Measurements from ENCODE around the gene UROC1. TPM values are rescaled to one million over a fixed set of nuclear protein-coding genes. Genes with fewer than 3 reads are reported as not detected.
A peak's percentile ranks its signal among the peaks of the same experiment; 100 is the strongest.

Gene UROC1
- total and polyA plus RNA-seq, 4 donors, result 0.01 to 0.21 (median 0.08) TPM

DNA sequence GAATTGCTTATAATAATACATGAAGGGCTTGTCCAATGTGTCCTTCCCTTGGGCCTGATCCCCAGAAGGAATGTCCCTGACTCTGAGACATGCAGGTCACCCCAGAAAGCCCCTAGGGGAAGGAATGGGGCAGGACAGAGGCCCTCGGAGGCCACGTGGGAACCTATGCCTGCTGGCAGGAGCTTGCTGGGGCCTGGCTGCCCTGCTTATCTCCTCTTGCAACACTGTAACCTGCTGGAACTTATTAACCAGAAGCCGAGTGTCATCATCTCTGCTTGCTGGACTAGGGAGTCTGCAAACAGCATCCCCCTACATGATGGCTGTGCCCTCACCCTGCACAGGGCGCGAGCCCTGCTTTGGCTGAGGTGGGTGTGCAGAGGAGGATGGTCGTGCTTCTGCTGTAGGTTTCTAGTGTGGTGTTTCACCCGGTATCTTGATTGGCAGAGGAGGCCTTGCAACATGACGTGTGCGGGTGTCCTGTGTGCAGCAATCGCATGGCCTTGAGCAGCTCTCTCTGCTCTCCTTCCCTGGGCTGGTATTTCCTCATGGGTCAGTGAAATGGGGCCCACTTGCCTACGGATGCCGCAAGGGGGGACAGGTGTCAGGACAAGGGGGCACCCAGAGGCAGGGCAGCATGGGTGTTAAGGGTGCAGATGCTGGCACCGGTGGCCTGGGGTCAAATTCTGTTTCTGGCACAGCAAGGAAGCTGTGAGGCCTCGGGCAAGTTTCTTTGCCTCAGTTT is 11.4 kb upstream of the UROC1 start:
- Histone ChIP-seq H3K36me3 (ENCODE audit: control insufficient read depth in 4 of 4, insufficient read depth in 4 of 4, low read length in 4 of 4) (no peaks in the 10 kb centered on the region), H3K27me3 (ENCODE audit: control insufficient read depth in 3 of 3, insufficient read depth in 3 of 3, low read length in 2 of 3) (peaks cover 0 to 17% (median 0%) of the 10 kb centered on the region in 3 donors), H3K9ac (ENCODE audit: insufficient read depth in 1 of 2, low read length in 2 of 2) (no peak overlapping the region), H3K4me1 (ENCODE audit: control insufficient read depth in 5 of 5, insufficient read depth in 5 of 5, low read length in 5 of 5) (peaks cover 0 to 5% (median 0%) of the 10 kb centered on the region in 5 donors), H3K27ac (ENCODE audit: low read depth in 1 of 2, low read length in 1 of 2) (no peak overlapping the region), H3K4me3 (no peak overlapping the region), H3K9me3 (ENCODE audit: control insufficient read depth in 4 of 4, insufficient read depth in 3 of 4, low read length in 3 of 4) (no peaks in the 10 kb centered on the region)
- ATAC-seq (ENCODE audit: insufficient read depth, low FRiP score), result no peak
- TF ChIP-seq, protein P1, sequence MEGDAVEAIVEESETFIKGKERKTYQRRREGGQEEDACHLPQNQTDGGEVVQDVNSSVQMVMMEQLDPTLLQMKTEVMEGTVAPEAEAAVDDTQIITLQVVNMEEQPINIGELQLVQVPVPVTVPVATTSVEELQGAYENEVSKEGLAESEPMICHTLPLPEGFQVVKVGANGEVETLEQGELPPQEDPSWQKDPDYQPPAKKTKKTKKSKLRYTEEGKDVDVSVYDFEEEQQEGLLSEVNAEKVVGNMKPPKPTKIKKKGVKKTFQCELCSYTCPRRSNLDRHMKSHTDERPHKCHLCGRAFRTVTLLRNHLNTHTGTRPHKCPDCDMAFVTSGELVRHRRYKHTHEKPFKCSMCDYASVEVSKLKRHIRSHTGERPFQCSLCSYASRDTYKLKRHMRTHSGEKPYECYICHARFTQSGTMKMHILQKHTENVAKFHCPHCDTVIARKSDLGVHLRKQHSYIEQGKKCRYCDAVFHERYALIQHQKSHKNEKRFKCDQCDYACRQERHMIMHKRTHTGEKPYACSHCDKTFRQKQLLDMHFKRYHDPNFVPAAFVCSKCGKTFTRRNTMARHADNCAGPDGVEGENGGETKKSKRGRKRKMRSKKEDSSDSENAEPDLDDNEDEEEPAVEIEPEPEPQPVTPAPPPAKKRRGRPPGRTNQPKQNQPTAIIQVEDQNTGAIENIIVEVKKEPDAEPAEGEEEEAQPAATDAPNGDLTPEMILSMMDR (IDR thresholded peaks at IDR 0.05; ENCODE audit: control extremely low read depth, extremely low read depth), result no peak
- WGBS, 2 donors, result 44 to 67% methylated on average over 14 of the region's 14 CpGs
- peak in 2 of 3 donors; percentile 47 to 64 for DNase-seq

DNA sequence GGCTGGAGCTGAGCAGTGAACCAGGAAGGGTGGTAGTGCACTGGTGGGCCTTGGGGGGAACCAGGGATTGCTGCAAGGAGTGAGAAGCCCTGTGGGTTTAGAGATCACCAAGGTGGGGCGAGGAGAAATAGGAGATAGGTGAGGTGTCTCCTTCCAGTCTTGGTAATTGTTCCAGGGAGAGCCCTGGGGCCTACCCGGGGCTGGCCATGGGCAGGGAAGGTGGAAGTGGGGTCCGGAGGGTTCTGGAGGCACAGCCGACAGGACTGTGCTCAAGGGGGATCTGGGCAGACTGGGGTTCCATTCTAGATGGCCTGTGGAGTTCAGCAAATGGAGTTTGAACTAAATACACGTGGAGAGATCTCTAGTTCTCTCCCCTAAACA is 10.8 kb upstream of the UROC1 start:
- TF ChIP-seq, protein P1 (IDR thresholded peaks at IDR 0.05; ENCODE audit: control extremely low read depth, extremely low read depth), result no peak
- Histone ChIP-seq H3K9me3 (ENCODE audit: control insufficient read depth in 4 of 4, insufficient read depth in 3 of 4, low read length in 3 of 4) (no peaks in the 10 kb centered on the region), H3K4me3 (no peak overlapping the region), H3K4me1 (ENCODE audit: control insufficient read depth in 5 of 5, insufficient read depth in 5 of 5, low read length in 5 of 5) (peaks cover 0 to 6% (median 0%) of the 10 kb centered on the region in 5 donors), H3K27me3 (ENCODE audit: control insufficient read depth in 3 of 3, insufficient read depth in 3 of 3, low read length in 2 of 3) (peaks cover 0 to 22% (median 3%) of the 10 kb centered on the region in 3 donors), H3K9ac (ENCODE audit: insufficient read depth in 1 of 2, low read length in 2 of 2) (no peak overlapping the region), H3K36me3 (ENCODE audit: control insufficient read depth in 4 of 4, insufficient read depth in 4 of 4, low read length in 4 of 4) (no peaks in the 10 kb centered on the region), H3K27ac (ENCODE audit: low read depth in 1 of 2, low read length in 1 of 2) (no peak overlapping the region)
- ATAC-seq (ENCODE audit: insufficient read depth, low FRiP score) (no peak), DNase-seq (no peak)
- WGBS, 2 donors, result 80 to 83% methylated on average over 5 of the region's 5 CpGs

DNA sequence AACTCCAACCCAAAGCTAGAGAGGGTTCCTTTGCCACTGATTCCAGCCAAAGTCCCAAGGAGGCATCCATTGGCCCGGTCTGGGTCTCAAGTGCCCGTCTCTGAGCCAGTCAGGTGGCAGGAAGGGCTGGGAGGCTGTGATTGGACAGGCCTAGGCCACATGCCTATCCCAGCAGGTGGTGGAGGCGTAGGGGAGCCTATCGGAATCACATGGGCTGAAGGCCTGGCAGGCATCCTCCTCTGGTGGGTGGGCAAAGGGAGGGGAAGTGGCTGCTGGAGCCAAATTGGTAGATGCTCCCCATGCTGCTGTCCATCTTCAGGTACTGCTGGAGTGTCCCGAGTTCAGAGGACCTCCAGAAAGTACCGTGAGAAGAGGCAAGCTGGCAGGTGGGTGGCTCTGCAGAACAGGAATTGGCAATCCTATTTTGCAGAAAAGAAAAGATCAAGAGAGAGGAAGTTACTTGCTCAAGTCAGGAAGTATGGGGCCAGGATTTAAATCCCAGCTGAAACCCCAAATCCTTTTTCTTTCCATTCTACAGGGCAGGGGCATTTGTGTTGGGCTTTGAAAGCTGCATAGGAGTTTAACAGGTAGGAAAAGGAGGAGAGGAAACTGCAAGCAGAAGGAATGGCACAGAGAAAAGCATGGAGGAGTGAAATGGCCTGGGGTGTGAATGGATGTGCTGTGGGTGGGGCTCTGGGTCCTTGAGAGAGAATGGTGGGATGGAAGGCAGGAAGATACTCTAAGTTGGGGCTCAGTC is 10.1 kb upstream of the UROC1 start:
- H3K9me3 ChIP-seq (ENCODE audit: control insufficient read depth in 4 of 4, insufficient read depth in 3 of 4, low read length in 3 of 4), result no peaks in the 10 kb centered on the region
- 49 to 72% methylated on average over 6 of the region's 6 CpGs for WGBS, 2 donors
- TF ChIP-seq, protein P1 (IDR thresholded peaks at IDR 0.05; ENCODE audit: control extremely low read depth, extremely low read depth), result no peak
- DNase-seq (no peak), ATAC-seq (ENCODE audit: insufficient read depth, low FRiP score) (no peak)
- no peaks in the 10 kb centered on the region for H3K36me3 ChIP-seq (ENCODE audit: control insufficient read depth in 4 of 4, insufficient read depth in 4 of 4, low read length in 4 of 4)
- H3K9ac ChIP-seq (ENCODE audit: insufficient read depth in 1 of 2, low read length in 2 of 2), result no peak overlapping the region
- H3K27me3 ChIP-seq (ENCODE audit: control insufficient read depth in 3 of 3, insufficient read depth in 3 of 3, low read length in 2 of 3), result peaks cover 0 to 30% (median 9%) of the 10 kb centered on the region in 3 donors
- no peak overlapping the region for H3K27ac ChIP-seq (ENCODE audit: low read depth in 1 of 2, low read length in 1 of 2)
- peaks cover 0 to 6% (median 0%) of the 10 kb centered on the region in 5 donors for H3K4me1 ChIP-seq (ENCODE audit: control insufficient read depth in 5 of 5, insufficient read depth in 5 of 5, low read length in 5 of 5)
- H3K4me3 ChIP-seq, result no peak overlapping the region
